Spinal cord (tissue), 10 donors: ENCODE results near the gene NR2C2. TPM values are rescaled to one million over a fixed set of nuclear protein-coding genes. Genes with fewer than 3 reads are reported as not detected.
A peak's percentile ranks its signal among the peaks of the same experiment; 100 is the strongest.

Experiments
- DNase-seq, 6 donors: peaks; one replicate each; pipeline versions ENCODE4 v3.0.0 to v3.0.0-alpha.2; 2013 to 2015; ENCODE audit warnings: low spot score in 6 of 6, low read depth in 4 of 6
- H3K27ac ChIP-seq: one replicate; pipeline ENCODE4 v1.5.1; 2013; ENCODE audit warnings: low read depth, low read length, control low read depth
- H3K27me3 ChIP-seq: one replicate; pipeline ENCODE4 v1.6.1; 2013; ENCODE audit warnings: low read length; ENCODE audit not compliant: control insufficient read depth, insufficient read depth
- H3K36me3 ChIP-seq: one replicate; pipeline ENCODE4 v1.6.1; 2013; ENCODE audit warnings: low read length; ENCODE audit not compliant: control insufficient read depth, insufficient read depth
- H3K4me1 ChIP-seq: one replicate; pipeline ENCODE4 v1.6.1; 2013; ENCODE audit warnings: low read length; ENCODE audit not compliant: control insufficient read depth, insufficient read depth
- H3K4me3 ChIP-seq: one replicate; pipeline ENCODE4 v1.5.1; 2013; ENCODE audit warnings: low read depth, low read length, control low read depth
- H3K9me3 ChIP-seq: one replicate; pipeline ENCODE4 v1.6.1; 2013; ENCODE audit warnings: low read length; ENCODE audit not compliant: control insufficient read depth, insufficient read depth
- WGBS: methylation state at CpG from one replicate; pipeline ENCODE4 v1.1.5; 2013; ENCODE audit warnings: missing lambda C conversion rate; ENCODE audit not compliant: insufficient coverage; 5-methylcytosine and 5-hydroxymethylcytosine counted together
- polyA plus RNA-seq, 2 donors: library from polyadenylated mRNA; unstranded; fragments of 120-200 nt; gene quantifications; one replicate each; pipeline ENCODE4 v1.2.1, GENCODE V29; 2013; ENCODE audit not compliant: insufficient read length in 2 of 2
- total RNA-seq, 2 donors: library from RNA; depleted of rRNA in 1 of 2; stranded (reverse); fragments of 120-200 nt in 1 of 2; fragments of >200 nt in 1 of 2; gene quantifications; one replicate each; pipeline versions ENCODE4 v1.2.3 to v1.2.4, GENCODE V29; 2013 to 2014
- donor health status: healthy.

Gene NR2C2
- total and polyA plus RNA-seq, 4 donors, result 41.4 to 56.5 (median 53.4) TPM

DNA sequence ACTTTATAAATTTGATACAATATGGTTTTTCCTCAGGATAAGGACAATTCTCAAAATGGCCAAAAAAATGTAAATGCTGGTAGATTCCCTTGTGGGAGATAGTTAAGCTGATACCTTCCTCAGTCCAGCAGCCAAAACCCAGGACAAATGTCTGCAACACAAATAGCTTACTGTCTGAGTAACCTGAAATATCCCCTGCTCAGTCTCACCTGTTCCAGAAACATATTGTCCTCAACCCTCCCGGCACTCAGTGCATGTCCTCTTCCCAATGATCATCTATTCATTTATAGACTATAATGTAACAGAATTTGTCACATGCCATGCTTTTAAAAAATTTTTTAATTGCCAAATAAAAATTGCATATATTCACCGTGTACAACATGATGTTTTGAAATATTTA is 139.3 kb downstream of the NR2C2 start:
- no CpG with 5 or more reads among the region's 2 CpGs for WGBS
- no peak for DNase-seq
- H3K4me3 ChIP-seq, result no peak overlapping the region
- H3K4me1 ChIP-seq, result no peaks in the 10 kb centered on the region
- H3K9me3 ChIP-seq, result no peaks in the 10 kb centered on the region
- H3K36me3 ChIP-seq, result peaks cover 68% of the 10 kb centered on the region
- H3K27ac ChIP-seq, result no peak overlapping the region
- H3K27me3 ChIP-seq, result no peaks in the 10 kb centered on the region

DNA sequence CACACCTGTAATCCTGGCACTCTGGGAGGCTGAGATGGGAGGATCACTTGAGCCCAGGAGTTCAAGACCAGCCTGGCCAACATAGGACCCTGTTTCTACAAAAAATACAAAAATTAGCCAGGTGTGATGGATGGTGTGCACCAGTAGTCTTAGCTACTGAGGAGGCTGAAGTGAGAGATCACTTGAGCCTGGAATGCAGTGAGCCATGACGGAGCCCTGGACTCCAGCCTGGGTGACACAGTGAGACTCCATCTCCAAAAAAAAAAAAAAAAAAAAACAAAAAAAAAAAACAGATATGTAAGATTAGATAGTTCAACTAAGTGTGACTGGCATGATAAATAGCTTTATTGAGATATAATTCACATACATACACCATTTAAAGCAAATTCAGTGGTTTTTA is 141.8 kb downstream of the NR2C2 start:
- Histone ChIP-seq H3K4me1 (no peaks in the 10 kb centered on the region), H3K27me3 (no peaks in the 10 kb centered on the region), H3K36me3 (peaks cover 57% of the 10 kb centered on the region), H3K4me3 (no peak overlapping the region), H3K27ac (no peak overlapping the region), H3K9me3 (no peaks in the 10 kb centered on the region)
- no CpG with 5 or more reads among the region's 1 CpG for WGBS
- DNase-seq, result no peak

DNA sequence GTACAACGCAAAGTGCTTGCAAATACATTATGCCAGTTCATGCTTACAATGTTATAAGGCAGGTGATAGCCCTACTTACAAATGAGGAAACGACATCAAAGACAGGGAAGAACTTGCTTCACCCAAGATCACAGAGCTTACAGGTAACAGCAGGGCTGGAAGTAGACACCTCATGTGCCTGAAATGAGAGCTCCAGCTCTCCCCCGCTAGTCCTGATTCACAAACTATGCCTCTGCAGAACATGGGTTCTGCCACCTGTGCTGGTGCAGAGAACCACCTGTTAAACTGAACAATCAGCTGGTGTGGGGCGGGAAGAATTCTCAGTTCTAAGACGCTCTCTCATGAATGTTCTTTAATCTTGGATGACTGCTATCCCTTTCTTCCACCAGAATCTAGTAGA is 144.2 kb downstream of the NR2C2 start:
- no peak overlapping the region for H3K27ac ChIP-seq
- H3K9me3 ChIP-seq, result no peaks in the 10 kb centered on the region
- H3K27me3 ChIP-seq, result no peaks in the 10 kb centered on the region
- no peaks in the 10 kb centered on the region for H3K4me1 ChIP-seq
- no peak for DNase-seq
- WGBS, result 90% methylated on average over 2 of the region's 5 CpGs
- no peak overlapping the region for H3K4me3 ChIP-seq
- H3K36me3 ChIP-seq, result peaks cover 49% of the 10 kb centered on the region

DNA sequence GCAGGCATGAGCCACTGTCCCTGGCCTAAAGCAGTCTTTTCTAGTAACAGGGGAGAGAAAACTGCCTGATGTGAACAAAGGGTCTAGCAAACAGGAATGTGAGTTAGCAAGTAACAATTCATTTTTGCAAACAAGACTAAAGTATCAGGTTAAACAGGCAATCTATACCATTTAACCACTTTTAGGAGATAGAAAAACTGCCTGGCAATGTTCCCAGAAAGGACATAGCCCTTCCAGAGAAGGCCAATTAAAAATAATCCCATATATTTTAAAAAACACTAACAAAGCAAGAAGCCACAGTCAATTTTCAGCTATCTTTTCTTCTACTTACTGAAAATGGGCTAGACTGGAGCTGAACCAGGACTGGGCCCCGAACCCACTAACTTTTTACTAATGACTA is 145.3 kb downstream of the NR2C2 start:
- no peaks in the 10 kb centered on the region for H3K9me3 ChIP-seq
- no peak overlapping the region for H3K4me3 ChIP-seq
- H3K27ac ChIP-seq, result no peak overlapping the region
- H3K36me3 ChIP-seq, result peaks cover 43% of the 10 kb centered on the region
- WGBS, result 88% methylated on average over 1 of the region's 1 CpG
- H3K4me1 ChIP-seq, result peaks cover 9% of the 10 kb centered on the region
- DNase-seq, result no peak
- H3K27me3 ChIP-seq, result no peaks in the 10 kb centered on the region

DNA sequence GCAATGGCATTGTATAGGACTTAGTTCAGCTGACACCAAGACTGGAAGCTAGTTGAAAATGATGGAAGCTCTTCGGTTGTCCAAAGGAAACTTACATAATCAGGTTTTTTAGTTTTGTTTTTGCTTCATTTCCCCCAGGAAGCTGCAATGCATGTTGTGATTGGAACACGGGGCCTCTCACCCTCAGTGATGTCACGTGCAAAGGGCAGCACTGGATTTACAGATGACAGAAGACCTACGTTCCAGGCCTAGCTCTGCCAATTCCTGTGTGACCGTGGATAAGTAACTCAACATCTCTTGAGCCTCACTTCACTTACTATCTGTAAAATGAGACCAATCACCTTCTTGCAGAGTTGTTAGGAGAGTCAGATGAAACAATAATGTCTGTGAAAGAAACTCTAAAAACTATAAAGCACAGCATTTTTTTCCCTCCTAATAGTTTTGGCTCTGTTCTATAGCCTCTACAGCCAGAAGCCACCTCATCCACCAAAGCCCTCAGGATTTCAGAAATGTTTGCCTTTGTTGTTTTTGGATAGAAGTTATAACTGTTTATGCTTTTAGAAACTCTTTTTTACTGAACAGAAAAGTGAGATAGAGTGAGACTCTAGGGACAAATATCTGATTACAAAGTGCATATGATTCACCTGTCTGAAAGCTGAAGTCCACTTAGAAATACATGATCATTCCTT is 146.9 kb downstream of the NR2C2 start:
- no peak overlapping the region for H3K27ac ChIP-seq
- peaks cover 12% of the 10 kb centered on the region for H3K4me1 ChIP-seq
- no peaks in the 10 kb centered on the region for H3K27me3 ChIP-seq
- no peak for DNase-seq
- no peaks in the 10 kb centered on the region for H3K9me3 ChIP-seq
- peaks cover 34% of the 10 kb centered on the region for H3K36me3 ChIP-seq
- 91% methylated on average over 3 of the region's 5 CpGs for WGBS
- H3K4me3 ChIP-seq, result no peak overlapping the region

DNA sequence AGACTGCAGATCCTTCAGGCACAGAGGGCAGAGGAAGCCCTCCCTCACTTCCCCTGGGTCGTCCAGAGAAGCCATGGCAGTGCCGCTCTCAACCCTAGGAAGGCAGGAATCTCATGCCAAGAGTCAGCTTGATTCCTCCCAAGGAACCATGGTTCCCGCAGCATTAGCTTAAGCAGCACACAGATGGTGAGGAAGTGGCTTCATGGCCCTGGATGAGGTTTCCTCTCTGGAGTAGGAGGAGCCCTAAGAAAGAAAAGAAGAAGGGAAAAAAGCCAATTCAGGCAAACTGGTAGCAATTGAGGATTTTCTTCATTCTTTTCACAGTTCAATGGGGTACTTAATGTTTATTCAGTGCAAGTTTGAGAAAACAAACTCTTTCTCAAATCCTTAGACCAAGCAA is 148.7 kb downstream of the NR2C2 start:
- Histone ChIP-seq H3K9me3 (no peaks in the 10 kb centered on the region), H3K27ac (no peak overlapping the region), H3K4me3 (no peak overlapping the region), H3K36me3 (peaks cover 24% of the 10 kb centered on the region), H3K27me3 (no peaks in the 10 kb centered on the region), H3K4me1 (peaks cover 17% of the 10 kb centered on the region)
- DNase-seq, result peak in 1 of 6 donors; percentile 9
- 56% methylated on average over 2 of the region's 3 CpGs for WGBS

DNA sequence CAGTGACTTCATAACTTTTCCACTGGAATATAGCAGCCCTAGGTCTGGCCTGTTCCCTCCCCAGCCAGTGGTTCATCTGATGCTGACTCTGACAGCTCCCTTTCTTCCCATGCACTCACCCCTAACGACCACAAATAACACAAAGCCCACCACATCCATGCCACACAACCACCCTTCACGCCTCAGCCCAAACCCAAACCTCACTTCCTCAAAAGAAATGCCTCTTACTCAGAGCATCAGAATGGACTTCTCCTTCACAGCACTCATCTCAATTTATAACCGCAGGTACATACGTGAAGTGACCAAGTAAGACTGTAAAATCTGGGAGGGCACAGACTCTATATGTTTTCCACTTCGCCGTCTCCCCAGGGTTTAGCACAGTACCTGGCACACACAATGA is 150.5 kb downstream of the NR2C2 start:
- Histone ChIP-seq H3K9me3 (no peaks in the 10 kb centered on the region), H3K4me3 (peak overlapping the region; percentile 89), H3K27me3 (no peaks in the 10 kb centered on the region), H3K27ac (no peak overlapping the region), H3K36me3 (peaks cover 20% of the 10 kb centered on the region), H3K4me1 (peaks cover 17% of the 10 kb centered on the region)
- DNase-seq, result peak in 1 of 6 donors; percentile 4
- 41% methylated on average over 6 of the region's 6 CpGs for WGBS

Other genes starting within 250 kb of the NR2C2 start
- 10 to 100 TPM; 12.1 to 21.9 TPM for gene FGD5, start 128.6 kb upstream of the NR2C2 start, total RNA-seq
- gene FGD5, start 128.6 kb upstream of the NR2C2 start, polyA plus RNA-seq, result 10 to 100 TPM; 12.0 to 14.3 TPM
- 10 to 100 TPM; 21.1 to 39.5 TPM for gene MRPS25, start 117.7 kb downstream of the NR2C2 start, total RNA-seq
- 10 to 100 TPM; 79.4 to 97.4 TPM for gene MRPS25, start 117.7 kb downstream of the NR2C2 start, polyA plus RNA-seq
- gene RBSN, start 151.6 kb downstream of the NR2C2 start, total RNA-seq, result 10 to 100 TPM; 40.4 to 51.6 TPM
- gene RBSN, start 151.6 kb downstream of the NR2C2 start, polyA plus RNA-seq, result 10 to 100 TPM; 45.3 to 46.9 TPM